GM18861 (cell line): ENCODE results near the gene PSME3IP1.

ENCODE experiments used
- ATAC-seq: cut with Tn5 transposase; IDR thresholded peaks from one replicate; pipeline ENCODE4 v1.9.1; 2021; ENCODE audit not compliant: unreplicated experiment

PSME3IP1 gene

GRCh38 chr16:57102888-57103851, 82.7 kb downstream of the PSME3IP1 start:
- ATAC-seq: no peak
